Measurements from ENCODE around the gene NELL1.

GRCh38 chr11:20626279-20626678 lies 43.1 kb upstream of the NELL1 start:
- no peak for TF ChIP-seq ARNT (IDR thresholded peaks at IDR 0.05)
- no peak for TF ChIP-seq ELF4 (IDR thresholded peaks at IDR 0.05)
- TF ChIP-seq NFRKB (IDR thresholded peaks at IDR 0.05): no peak
- no peak for TF ChIP-seq FOXM1 (IDR thresholded peaks at IDR 0.05; ENCODE audit: borderline replicate concordance)

All from HEK293T (cell line).